Neuronal stem cell (in vitro differentiated cells): ENCODE measurements around the gene ENG.

Experiments used
- DNase-seq: peaks from one replicate; pipeline ENCODE4 v3.0.0-alpha.2; 2013; ENCODE audit warnings: low spot score
- H2AFZ ChIP-seq: one replicate; pipeline ENCODE4 v1.6.1; 2013; ENCODE audit warnings: mild to moderate bottlenecking, low read length, inconsistent platforms
- H2AK5ac ChIP-seq: 2 replicates; pipeline ENCODE4 v1.6.1; 2013; ENCODE audit warnings: low read depth, mild to moderate bottlenecking, inconsistent platforms, low read length, moderate library complexity, mixed read lengths
- H2BK120ac ChIP-seq: 2 replicates; pipeline ENCODE4 v1.6.1; 2013; ENCODE audit warnings: low read depth, mild to moderate bottlenecking, inconsistent platforms, low read length, moderate library complexity, mixed read lengths
- H2BK12ac ChIP-seq: one replicate; pipeline ENCODE4 v1.6.1; 2013; ENCODE audit warnings: low read length, inconsistent platforms
- H2BK15ac ChIP-seq: 2 replicates; pipeline ENCODE4 v1.6.1; 2013; ENCODE audit warnings: mild to moderate bottlenecking, low read length, inconsistent platforms, mixed read lengths
- H2BK5ac ChIP-seq: one replicate; pipeline ENCODE4 v1.6.1; 2013; ENCODE audit warnings: inconsistent platforms, mild to moderate bottlenecking, low read length, moderate library complexity
- H3K14ac ChIP-seq: one replicate; pipeline ENCODE4 v1.6.1; 2013; ENCODE audit warnings: low read length, inconsistent platforms
- H3K18ac ChIP-seq: 2 replicates; pipeline ENCODE4 v1.6.1; 2013; ENCODE audit warnings: low read length, inconsistent platforms
- H3K23ac ChIP-seq: 2 replicates; pipeline ENCODE4 v1.6.1; 2013; ENCODE audit warnings: low read depth, mild to moderate bottlenecking, mixed read lengths, low read length, inconsistent platforms; ENCODE audit not compliant: poor library complexity
- H3K27ac ChIP-seq: replicated peaks from 3 replicates; pipeline ENCODE4 v1.5.1; 2013; ENCODE audit warnings: low read length, inconsistent platforms
- H3K27me3 ChIP-seq, 3 experiments: 2 replicates each; pipeline ENCODE4 v1.6.1; 2013; ENCODE audit warnings: low read length in 3 of 3, mild to moderate bottlenecking in 2 of 3, inconsistent platforms in 1 of 3, low read depth in 1 of 3, mixed read lengths in 1 of 3, moderate library complexity in 1 of 3; ENCODE audit not compliant: control insufficient read depth in 3 of 3, insufficient read depth in 3 of 3
- H3K36me3 ChIP-seq, 2 donors: replicated peaks in 1 of 2; 2 replicates each; pipeline ENCODE4 v1.6.1; 2013; ENCODE audit warnings: low read length in 2 of 2; ENCODE audit not compliant: control insufficient read depth in 2 of 2, insufficient read depth in 2 of 2
- H3K4ac ChIP-seq: 2 replicates; pipeline ENCODE4 v1.6.1; 2013; ENCODE audit warnings: inconsistent platforms, mild to moderate bottlenecking, low read length, moderate library complexity
- H3K4me1 ChIP-seq, 2 donors: 1 replicate in 1 of 2; 2 replicates in 1 of 2; pipeline ENCODE4 v1.6.1; 2013; ENCODE audit warnings: low read length in 2 of 2, low read depth in 1 of 2; ENCODE audit not compliant: control insufficient read depth in 2 of 2, insufficient read depth in 1 of 2
- H3K4me2 ChIP-seq: one replicate; pipeline ENCODE4 v1.6.1; 2013; ENCODE audit warnings: mild to moderate bottlenecking, low read length, inconsistent platforms; ENCODE audit not compliant: insufficient read depth, poor library complexity, severe bottlenecking
- H3K4me3 ChIP-seq, 2 donors: 2 replicates each; pipeline ENCODE4 v1.5.1; 2013; ENCODE audit warnings: low read length in 2 of 2, mild to moderate bottlenecking in 2 of 2, inconsistent platforms in 1 of 2, moderate library complexity in 1 of 2
- H3K79me1 ChIP-seq: one replicate; pipeline ENCODE4 v1.6.1; 2013; ENCODE audit warnings: low read depth, mild to moderate bottlenecking, inconsistent platforms, low read length, moderate library complexity
- H3K9ac ChIP-seq: one replicate; pipeline ENCODE4 v1.6.1; 2013; ENCODE audit warnings: mild to moderate bottlenecking, low read depth, low read length, inconsistent platforms; ENCODE audit not compliant: poor library complexity
- H3K9me3 ChIP-seq, 2 donors: replicated peaks in 1 of 2; 2 replicates each; pipeline versions ENCODE3 to v1.6.1; 2013; ENCODE audit warnings: low read length in 2 of 2, mild to moderate bottlenecking in 2 of 2, inconsistent platforms in 1 of 2, low read depth in 1 of 2, mixed read lengths in 1 of 2, moderate library complexity in 1 of 2; ENCODE audit not compliant: control insufficient read depth in 2 of 2, insufficient read depth in 1 of 2
- H4K8ac ChIP-seq: one replicate; pipeline ENCODE4 v1.6.1; 2013; ENCODE audit warnings: low read depth, mild to moderate bottlenecking, inconsistent platforms, low read length, moderate library complexity
- H4K91ac ChIP-seq: one replicate; pipeline ENCODE4 v1.6.1; 2013; ENCODE audit warnings: low read length, low read depth, mild to moderate bottlenecking, inconsistent platforms; ENCODE audit not compliant: poor library complexity
- WGBS, 2 donors: extraction: QIAGEN DNeasy Blood & Tissue Kit; methylation state at CpG; one replicate each; pipeline ENCODE4 v1.1.7; 2013; ENCODE audit warnings: missing lambda C conversion rate in 2 of 2, mixed read lengths in 1 of 2; ENCODE audit not compliant: insufficient read length in 2 of 2, insufficient replicate concordance in 1 of 2; ENCODE audit errors: extremely low coverage in 2 of 2; 5-methylcytosine and 5-hydroxymethylcytosine counted together

The ENG gene

DNA sequence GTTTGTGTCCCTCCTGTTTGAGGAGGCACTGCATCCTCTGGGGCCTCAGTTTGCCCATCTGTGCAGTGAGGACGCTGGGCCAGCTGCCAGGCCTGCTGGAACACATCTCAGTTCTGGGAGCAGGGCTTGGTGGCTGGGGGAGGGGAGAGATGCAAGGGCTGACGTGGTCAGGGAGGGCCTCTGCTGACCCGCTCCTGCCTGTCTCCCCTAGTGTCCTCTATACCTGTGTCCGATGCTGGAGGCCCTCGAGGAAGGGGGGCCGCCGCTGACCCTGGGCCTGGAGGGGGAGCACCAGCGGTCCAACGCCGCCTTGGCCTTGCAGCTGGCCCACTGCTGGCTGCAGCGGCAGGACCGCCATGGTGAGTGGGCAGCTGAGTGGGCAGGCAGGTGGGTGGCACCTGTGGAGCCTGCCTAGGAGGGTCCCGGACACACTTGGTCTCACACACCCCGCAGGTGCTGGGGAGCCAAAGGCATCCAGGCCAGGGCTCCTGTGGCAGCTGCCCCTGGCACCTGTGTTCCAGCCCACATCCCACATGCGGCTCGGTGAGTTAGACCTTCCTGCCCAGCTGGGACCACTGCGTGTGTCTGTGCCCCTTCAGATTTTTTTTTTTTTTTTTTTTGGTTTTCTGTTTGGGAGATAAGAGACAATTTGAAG, 46.0 kb downstream of the ENG start:
- no peak for DNase-seq
- no peak overlapping the region for H3K27ac ChIP-seq
- peak overlapping the region; percentile 39 for H2AK5ac ChIP-seq
- peak overlapping the region; percentile 40 for H3K23ac ChIP-seq
- peak overlapping the region in 1 of 2 donors; percentile 50 for H3K4me3 ChIP-seq
- H3K4ac ChIP-seq, result no peak overlapping the region
- H3K9me3 ChIP-seq, result no peaks in the 10 kb centered on the region
- no peak overlapping the region for H4K8ac ChIP-seq
- H2BK15ac ChIP-seq, result no peak overlapping the region
- peaks cover 10% of the 10 kb centered on the region for H3K79me1 ChIP-seq
- no peak overlapping the region for H2BK120ac ChIP-seq
- H3K14ac ChIP-seq, result no peak overlapping the region
- no peak overlapping the region for H3K4me2 ChIP-seq
- no CpG with 5 or more reads among the region's 17 CpGs for WGBS, 2 donors
- no peak overlapping the region for H4K91ac ChIP-seq
- no peak overlapping the region for H2BK5ac ChIP-seq
- H3K27me3 ChIP-seq, result no peaks in the 10 kb centered on the region
- H2AFZ ChIP-seq, result no peak overlapping the region
- H3K36me3 ChIP-seq, result peaks cover 27 to 83% of the 10 kb centered on the region in 2 donors
- H2BK12ac ChIP-seq, result no peak overlapping the region
- peaks cover 7 to 14% of the 10 kb centered on the region in 2 donors for H3K4me1 ChIP-seq
- peak overlapping the region; percentile 47 for H3K9ac ChIP-seq
- no peak overlapping the region for H3K18ac ChIP-seq

DNA sequence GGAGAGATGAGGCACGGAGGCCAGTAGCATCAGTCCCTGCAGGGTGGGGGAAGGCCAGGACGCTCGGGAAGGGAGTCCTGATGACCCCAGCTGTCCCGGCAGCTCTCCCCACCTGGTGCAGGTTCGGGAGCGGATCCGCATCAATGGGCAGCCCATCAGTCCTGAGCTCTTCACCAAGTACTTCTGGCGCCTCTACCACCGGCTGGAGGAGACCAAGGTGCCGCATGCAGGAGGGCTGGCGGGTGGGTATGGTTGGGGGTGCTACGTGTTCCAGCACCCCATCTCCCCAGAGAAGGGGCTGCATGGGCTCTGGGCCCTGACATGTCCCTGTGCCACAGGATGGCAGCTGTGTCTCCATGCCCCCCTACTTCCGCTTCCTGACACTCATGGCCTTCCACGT, 47.6 kb downstream of the ENG start:
- H3K18ac ChIP-seq, result no peak overlapping the region
- H4K91ac ChIP-seq, result no peak overlapping the region
- H4K8ac ChIP-seq, result no peak overlapping the region
- H2BK15ac ChIP-seq, result no peak overlapping the region
- H3K79me1 ChIP-seq, result peaks cover 13% of the 10 kb centered on the region
- H3K14ac ChIP-seq, result no peak overlapping the region
- H2AFZ ChIP-seq, result no peak overlapping the region
- no peak overlapping the region for H3K4me3 ChIP-seq
- no CpG with 5 or more reads among the region's 14 CpGs for WGBS, 2 donors
- no peaks in the 10 kb centered on the region for H3K27me3 ChIP-seq
- no peaks in the 10 kb centered on the region for H3K9me3 ChIP-seq
- no peak overlapping the region for H3K9ac ChIP-seq
- peaks cover 20 to 67% of the 10 kb centered on the region in 2 donors for H3K36me3 ChIP-seq
- H3K4me1 ChIP-seq, result peaks cover 15 to 20% of the 10 kb centered on the region in 2 donors
- no peak for DNase-seq
- no peak overlapping the region for H3K23ac ChIP-seq
- no peak overlapping the region for H3K4ac ChIP-seq
- H2BK120ac ChIP-seq, result no peak overlapping the region
- H2AK5ac ChIP-seq, result peak overlapping the region; percentile 60
- no peak overlapping the region for H3K27ac ChIP-seq
- H2BK12ac ChIP-seq, result no peak overlapping the region
- H3K4me2 ChIP-seq, result no peak overlapping the region
- no peak overlapping the region for H2BK5ac ChIP-seq

DNA sequence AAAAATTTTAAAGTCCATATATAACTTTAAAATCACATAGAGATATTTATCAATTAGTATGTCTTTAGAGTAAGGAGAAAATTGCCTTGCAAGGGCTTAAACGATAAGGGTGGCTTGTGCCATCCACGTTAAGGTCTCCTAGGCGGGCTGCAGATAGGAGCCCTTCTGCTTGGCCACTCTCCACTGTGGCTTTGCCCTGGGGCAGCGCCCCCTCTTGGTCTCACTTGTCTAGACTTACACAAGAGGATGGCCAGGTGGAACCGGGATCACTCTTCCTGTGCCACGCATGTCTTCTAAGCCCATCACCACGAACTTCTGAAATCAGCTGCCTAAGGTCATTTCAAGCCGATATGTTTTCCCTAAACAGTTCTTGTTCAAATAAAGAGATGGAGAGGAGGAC, 48.8 kb downstream of the ENG start:
- no peak overlapping the region for H3K18ac ChIP-seq
- no peak overlapping the region for H3K9ac ChIP-seq
- peaks cover 18 to 61% of the 10 kb centered on the region in 2 donors for H3K36me3 ChIP-seq
- no peak overlapping the region for H3K23ac ChIP-seq
- no peak overlapping the region for H2BK120ac ChIP-seq
- no peak overlapping the region for H3K27ac ChIP-seq
- no peaks in the 10 kb centered on the region for H3K9me3 ChIP-seq
- H4K8ac ChIP-seq, result no peak overlapping the region
- H2AFZ ChIP-seq, result no peak overlapping the region
- no peak overlapping the region for H3K4me3 ChIP-seq
- H3K4ac ChIP-seq, result no peak overlapping the region
- peaks cover 15 to 20% of the 10 kb centered on the region in 2 donors for H3K4me1 ChIP-seq
- H2BK15ac ChIP-seq, result no peak overlapping the region
- no peak overlapping the region for H2BK5ac ChIP-seq
- no peak overlapping the region for H2AK5ac ChIP-seq
- peaks cover 13% of the 10 kb centered on the region for H3K79me1 ChIP-seq
- no peak overlapping the region for H3K14ac ChIP-seq
- no peak overlapping the region for H3K4me2 ChIP-seq
- no peak overlapping the region for H4K91ac ChIP-seq
- H2BK12ac ChIP-seq, result no peak overlapping the region
- DNase-seq, result no peak
- no CpG with 5 or more reads among the region's 8 CpGs for WGBS, 2 donors
- H3K27me3 ChIP-seq, result no peaks in the 10 kb centered on the region

DNA sequence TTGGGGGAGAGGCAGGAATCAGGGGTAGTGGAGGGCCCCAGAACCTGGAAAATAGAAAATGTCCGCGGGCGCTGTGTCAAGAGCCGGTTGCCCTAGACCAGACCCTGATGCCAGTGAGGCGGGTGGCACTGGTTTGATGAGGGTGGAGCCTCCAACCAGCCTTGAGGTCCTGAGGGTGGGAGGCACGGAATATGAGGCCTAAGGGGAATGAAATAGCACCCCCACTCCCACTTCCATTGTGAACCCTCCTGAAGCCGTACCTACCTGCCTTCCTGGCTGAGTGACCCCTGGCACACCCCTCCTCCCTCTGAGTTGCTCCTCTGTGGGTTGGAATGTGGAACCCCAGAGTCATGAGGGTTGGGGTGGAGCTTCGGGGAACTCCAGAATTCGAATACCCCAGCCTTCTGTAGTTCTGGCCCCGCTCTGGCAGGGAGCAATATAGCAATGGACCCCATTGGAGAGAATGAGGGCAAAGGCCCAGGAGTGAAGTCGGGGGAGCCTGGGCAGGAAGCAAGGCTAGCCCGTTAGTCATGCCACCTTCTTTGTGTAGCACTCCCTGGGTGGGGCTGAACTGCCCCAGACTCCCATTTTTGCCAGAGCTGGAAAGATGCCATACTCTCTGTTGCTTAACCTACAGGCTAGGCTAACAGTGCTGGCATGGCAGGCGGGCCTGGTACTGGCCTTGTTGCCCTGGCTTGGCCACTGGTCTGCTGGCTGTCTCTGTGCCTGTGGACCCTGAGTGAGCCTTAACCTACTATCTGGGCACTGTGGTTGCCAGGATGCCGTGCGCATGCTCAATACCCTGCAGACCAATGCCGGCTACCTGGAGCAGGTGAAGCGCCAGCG, 50.7 kb downstream of the ENG start:
- Histone ChIP-seq H3K4ac (no peak overlapping the region), H2BK120ac (no peak overlapping the region), H3K4me3 (peak overlapping the region; percentile 82 to 95), H2BK12ac (no peak overlapping the region), H4K91ac (no peak overlapping the region), H2AFZ (peak overlapping the region; percentile 100), H3K9me3 (no peaks in the 10 kb centered on the region), H3K4me1 (peaks cover 11 to 15% of the 10 kb centered on the region in 2 donors), H3K9ac (peak overlapping the region; percentile 87), H3K18ac (no peak overlapping the region), H3K4me2 (peak overlapping the region; percentile 72), H3K36me3 (peaks cover 8 to 45% of the 10 kb centered on the region in 2 donors), H2BK15ac (no peak overlapping the region), H3K27ac (no peak overlapping the region), H4K8ac (peak overlapping the region; percentile 70), H3K27me3 (no peaks in the 10 kb centered on the region), H3K79me1 (peaks cover 10% of the 10 kb centered on the region), H2BK5ac (no peak overlapping the region), H3K23ac (no peak overlapping the region), H2AK5ac (no peak overlapping the region), H3K14ac (no peak overlapping the region)
- no CpG with 5 or more reads among the region's 18 CpGs for WGBS, 2 donors
- no peak for DNase-seq
